ENCODE measurements around the gene MED27.

DNA sequence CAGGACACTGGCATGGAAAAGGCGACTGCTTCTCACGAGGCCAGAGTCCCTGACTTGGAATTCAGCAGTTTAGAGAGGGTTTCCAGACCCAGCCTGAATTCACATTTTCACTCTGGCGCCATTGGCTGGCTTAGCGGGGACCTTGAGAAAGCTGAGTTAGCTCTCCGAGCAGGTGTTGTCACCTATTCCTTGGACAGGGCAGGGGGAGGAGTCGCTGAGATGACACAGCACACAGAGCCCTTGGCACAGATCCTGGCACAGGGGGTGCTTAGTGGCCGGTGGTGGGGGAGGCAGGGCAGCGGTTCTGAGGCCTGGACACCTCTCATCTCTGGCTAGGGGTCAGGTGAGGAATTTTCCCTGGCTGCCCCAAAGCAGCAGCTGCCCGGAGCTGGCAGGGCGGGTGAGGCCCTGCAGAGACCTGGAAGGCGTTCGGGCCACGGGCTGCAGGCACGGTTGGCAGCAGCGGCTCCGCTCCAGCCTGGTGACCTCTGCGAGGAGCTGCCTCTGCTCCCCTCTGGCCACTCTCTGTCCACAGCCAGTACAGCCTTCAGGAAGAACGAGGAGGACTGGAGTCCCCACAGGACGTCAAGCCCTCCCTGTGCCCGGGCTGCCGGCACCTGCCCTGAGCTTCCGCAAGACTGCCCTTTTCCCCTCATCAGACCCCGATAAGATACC, 267.4 kb downstream of the MED27 start:
- no peak for TF ChIP-seq POLR2A (IDR thresholded peaks at IDR 0.05; ENCODE audit: control extremely low read depth in 1 of 2, low read depth in 2 of 2, low read length in 2 of 2)
- TF ChIP-seq, protein P1, sequence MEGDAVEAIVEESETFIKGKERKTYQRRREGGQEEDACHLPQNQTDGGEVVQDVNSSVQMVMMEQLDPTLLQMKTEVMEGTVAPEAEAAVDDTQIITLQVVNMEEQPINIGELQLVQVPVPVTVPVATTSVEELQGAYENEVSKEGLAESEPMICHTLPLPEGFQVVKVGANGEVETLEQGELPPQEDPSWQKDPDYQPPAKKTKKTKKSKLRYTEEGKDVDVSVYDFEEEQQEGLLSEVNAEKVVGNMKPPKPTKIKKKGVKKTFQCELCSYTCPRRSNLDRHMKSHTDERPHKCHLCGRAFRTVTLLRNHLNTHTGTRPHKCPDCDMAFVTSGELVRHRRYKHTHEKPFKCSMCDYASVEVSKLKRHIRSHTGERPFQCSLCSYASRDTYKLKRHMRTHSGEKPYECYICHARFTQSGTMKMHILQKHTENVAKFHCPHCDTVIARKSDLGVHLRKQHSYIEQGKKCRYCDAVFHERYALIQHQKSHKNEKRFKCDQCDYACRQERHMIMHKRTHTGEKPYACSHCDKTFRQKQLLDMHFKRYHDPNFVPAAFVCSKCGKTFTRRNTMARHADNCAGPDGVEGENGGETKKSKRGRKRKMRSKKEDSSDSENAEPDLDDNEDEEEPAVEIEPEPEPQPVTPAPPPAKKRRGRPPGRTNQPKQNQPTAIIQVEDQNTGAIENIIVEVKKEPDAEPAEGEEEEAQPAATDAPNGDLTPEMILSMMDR (IDR thresholded peaks at IDR 0.05; ENCODE audit: control extremely low read depth in 1 of 3, insufficient read depth in 1 of 3, low read depth in 1 of 3, low read length in 3 of 3), result no peak
- no peak for TF ChIP-seq EZH2 (IDR thresholded peaks at IDR 0.05; ENCODE audit: low read depth, low read length, severe bottlenecking)
- no peak for TF ChIP-seq JUN (IDR thresholded peaks at IDR 0.05; ENCODE audit: low read depth, low read length)
- TF ChIP-seq EP300 (IDR thresholded peaks at IDR 0.05; ENCODE audit: borderline replicate concordance in 1 of 2, low read depth in 2 of 2, low read length in 2 of 2), result no peak
- TF ChIP-seq SRF (IDR thresholded peaks at IDR 0.05; ENCODE audit: low read depth, low read length), result no peak
- no peak for TF ChIP-seq TEAD4 (IDR thresholded peaks at IDR 0.05; ENCODE audit: low read depth, low read length)
- TF ChIP-seq BRCA1 (IDR thresholded peaks at IDR 0.05; ENCODE audit: low read depth, low read length), result no peak
- TF ChIP-seq SP1 (IDR thresholded peaks at IDR 0.05; ENCODE audit: low read depth, low read length), result no peak
- TF ChIP-seq USF2 (IDR thresholded peaks at IDR 0.05; ENCODE audit: low read length), result no peak
- no peak for TF ChIP-seq HDAC2 (IDR thresholded peaks at IDR 0.05; ENCODE audit: borderline replicate concordance in 1 of 2, low read depth in 2 of 2, low read length in 2 of 2)
- no peak for TF ChIP-seq ZNF274 (IDR thresholded peaks at IDR 0.05; ENCODE audit: borderline replicate concordance, extremely low read depth, low read length)
- no peak for TF ChIP-seq MAFK (IDR thresholded peaks at IDR 0.05; ENCODE audit: low read depth, low read length)
